HEK293 (cell line): ENCODE measurements around the gene ASCC1.

ENCODE experiments used
- BCL11A ChIP-seq: fragments of 450-650 bp; formaldehyde crosslinking; IDR thresholded peaks from 2 replicates; pipeline ENCODE4 v1.5.1; 2016; ENCODE audit warnings: low read depth, missing biosample characterization, missing genetic modification characterization
- GLIS1 ChIP-seq: fragments of 450-650 bp; formaldehyde crosslinking; IDR thresholded peaks from 2 replicates; pipeline ENCODE4 v1.5.1; 2016; ENCODE audit warnings: missing biosample characterization, missing genetic modification characterization
- INSM2 ChIP-seq: fragments of 450-650 bp; formaldehyde crosslinking; IDR thresholded peaks from 2 replicates; pipeline ENCODE4 v1.5.1; 2016; ENCODE audit warnings: missing biosample characterization, missing genetic modification characterization
- KLF17 ChIP-seq: fragments of 450-650 bp; formaldehyde crosslinking; IDR thresholded peaks from 2 replicates; pipeline ENCODE4 v1.5.1; 2016; ENCODE audit warnings: missing biosample characterization, missing genetic modification characterization
- SCRT1 ChIP-seq: fragments of 450-650 bp; formaldehyde crosslinking; IDR thresholded peaks from 2 replicates; pipeline ENCODE4 v1.5.1; 2016; ENCODE audit warnings: missing biosample characterization, missing genetic modification characterization, borderline replicate concordance
- SCRT2 ChIP-seq: fragments of 450-650 bp; formaldehyde crosslinking; IDR thresholded peaks from 2 replicates; pipeline ENCODE4 v1.5.1; 2016; ENCODE audit warnings: missing biosample characterization, missing genetic modification characterization
- SP2 ChIP-seq: fragments of 450-650 bp; formaldehyde crosslinking; IDR thresholded peaks from 2 replicates; pipeline ENCODE4 v1.5.1; 2016; ENCODE audit warnings: missing biosample characterization, missing genetic modification characterization
- SP7 ChIP-seq: fragments of 450-650 bp; formaldehyde crosslinking; IDR thresholded peaks from 2 replicates; pipeline ENCODE4 v1.5.1; 2016; ENCODE audit warnings: missing biosample characterization, missing genetic modification characterization
- TSHZ1 ChIP-seq: fragments of 450-650 bp; formaldehyde crosslinking; IDR thresholded peaks from 2 replicates; pipeline ENCODE4 v1.5.1; 2016; ENCODE audit warnings: missing biosample characterization, missing genetic modification characterization, borderline replicate concordance
- ZBTB1 ChIP-seq: fragments of 450-650 bp; formaldehyde crosslinking; IDR thresholded peaks from 2 replicates; pipeline ENCODE4 v1.5.1; 2016; ENCODE audit warnings: missing biosample characterization, missing genetic modification characterization
- ZBTB44 ChIP-seq: fragments of 450-650 bp; IDR thresholded peaks from 2 replicates; pipeline ENCODE4 v1.5.1; 2018; ENCODE audit warnings: missing biosample characterization, mild to moderate bottlenecking, missing genetic modification characterization
- ZEB2 ChIP-seq: fragments of 450-650 bp; formaldehyde crosslinking; IDR thresholded peaks from 2 replicates; pipeline ENCODE4 v1.5.1; 2016; ENCODE audit warnings: missing biosample characterization, missing genetic modification characterization
- ZFP37 ChIP-seq: fragments of 450-650 bp; formaldehyde crosslinking; IDR thresholded peaks from 2 replicates; pipeline ENCODE4 v1.5.1; 2016; ENCODE audit warnings: missing biosample characterization, missing genetic modification characterization
- ZNF146 ChIP-seq: fragments of 450-650 bp; formaldehyde crosslinking; IDR thresholded peaks from 2 replicates; pipeline ENCODE4 v1.5.1; 2016; ENCODE audit warnings: missing biosample characterization, missing genetic modification characterization
- ZNF184 ChIP-seq: fragments of 450-650 bp; IDR thresholded peaks from 2 replicates; pipeline ENCODE4 v1.5.1; 2018; ENCODE audit warnings: missing biosample characterization, mild to moderate bottlenecking, missing genetic modification characterization
- ZNF202 ChIP-seq: fragments of 450-650 bp; formaldehyde crosslinking; IDR thresholded peaks from 2 replicates; pipeline ENCODE4 v1.5.1; 2016; ENCODE audit warnings: missing biosample characterization, missing genetic modification characterization, borderline replicate concordance
- ZNF394 ChIP-seq: fragments of 450-650 bp; formaldehyde crosslinking; IDR thresholded peaks from 2 replicates; pipeline ENCODE4 v1.5.1; 2016; ENCODE audit warnings: missing biosample characterization, missing genetic modification characterization, mild to moderate bottlenecking, moderate library complexity, borderline replicate concordance
- ZNF449 ChIP-seq: fragments of 450-650 bp; formaldehyde crosslinking; IDR thresholded peaks from 2 replicates; pipeline ENCODE4 v1.5.1; 2017; ENCODE audit warnings: missing biosample characterization, mild to moderate bottlenecking, missing genetic modification characterization, moderate library complexity
- ZNF473 ChIP-seq: fragments of 450-650 bp; formaldehyde crosslinking; IDR thresholded peaks from 2 replicates; pipeline ENCODE4 v1.5.1; 2017; ENCODE audit warnings: missing biosample characterization, missing genetic modification characterization
- ZNF561 ChIP-seq: fragments of 450-650 bp; IDR thresholded peaks from 2 replicates; pipeline ENCODE4 v1.5.1; 2018; ENCODE audit warnings: missing biosample characterization, missing genetic modification characterization, borderline replicate concordance
- ZNF580 ChIP-seq: fragments of 450-650 bp; formaldehyde crosslinking; IDR thresholded peaks from 2 replicates; pipeline ENCODE4 v1.5.1; 2016; ENCODE audit warnings: missing biosample characterization, missing genetic modification characterization
- ZNF600 ChIP-seq: fragments of 450-650 bp; formaldehyde crosslinking; IDR thresholded peaks from 2 replicates; pipeline ENCODE4 v1.5.1; 2016; ENCODE audit warnings: missing biosample characterization, missing genetic modification characterization
- ZNF629 ChIP-seq: fragments of 450-650 bp; formaldehyde crosslinking; IDR thresholded peaks from 2 replicates; pipeline ENCODE4 v1.5.1; 2017; ENCODE audit warnings: missing biosample characterization, missing genetic modification characterization
- ZNF76 ChIP-seq: fragments of 450-650 bp; formaldehyde crosslinking; IDR thresholded peaks from 2 replicates; pipeline ENCODE4; 2016; ENCODE audit warnings: low read depth, missing biosample characterization, missing genetic modification characterization, borderline replicate concordance
- ZNF837 ChIP-seq: fragments of 450-650 bp; formaldehyde crosslinking; IDR thresholded peaks from 2 replicates; pipeline ENCODE4 v1.5.1; 2016; ENCODE audit warnings: missing biosample characterization, missing genetic modification characterization
- ZSCAN4 ChIP-seq: fragments of 450-650 bp; formaldehyde crosslinking; IDR thresholded peaks from 2 replicates; pipeline ENCODE4 v1.5.1; 2017; ENCODE audit warnings: missing biosample characterization, missing genetic modification characterization

Gene ASCC1

GRCh38 chr10:72098836-72099599 is 117.1 kb downstream of the ASCC1 start (continued):
- TF ChIP-seq KLF17 (tag by site-specific recombination) (peak; percentile 89; the same call in 1 of the 2 replicates), ZNF600 (peak; percentile 83), ZEB2 (peak; percentile 79; the same call in 1 of the 2 replicates), ZNF394 (tag by site-specific recombination) (peak; percentile 64; the same call in 1 of the 2 replicates), ZNF76 (peak; percentile 63; the same call in 1 of the 2 replicates), SCRT1 (peak; percentile 51; the same call in 1 of the 2 replicates), INSM2 (peak; percentile 100), ZSCAN4 (tag by site-specific recombination) (no peak), ZNF202 (no peak), TSHZ1 (tag by site-specific recombination) (peak; percentile 95), ZNF473 (no peak), ZBTB44 (tag by site-specific recombination) (peak; percentile 90), ZNF837 (tag by site-specific recombination) (no peak), SCRT2 (tag by site-specific recombination) (0 out of 2 replicates have a peak, but pooled peaks have one; percentile 40), ZNF561 (tag by site-specific recombination) (peak; percentile 59; the same call in 1 of the 2 replicates), ZNF146 (tag by site-specific recombination) (peak; percentile 41; the same call in 1 of the 2 replicates), ZNF629 (tag by site-specific recombination) (peak; percentile 94), ZNF184 (tag by site-specific recombination) (peak; percentile 75; the same call in 1 of the 2 replicates), ZNF580 (tag by site-specific recombination) (peak; percentile 76), ZNF449 (peak; percentile 48; the same call in 1 of the 2 replicates), ZBTB1 (tag by site-specific recombination) (0 out of 2 replicates have a peak, but pooled peaks have one; percentile 74), GLIS1 (tag by site-specific recombination) (0 out of 2 replicates have a peak, but pooled peaks have one; percentile 14), ZFP37 (tag by site-specific recombination) (no peak), SP7 (peak; percentile 89), SP2 (tag by site-specific recombination) (peak; percentile 49), BCL11A (tag by site-specific recombination) (peak; percentile 91)
